Measurements from ENCODE around the gene OR2K2. TPM values are rescaled to one million over a fixed set of nuclear protein-coding genes. Genes with fewer than 3 reads are reported as not detected.
"Not testable (repeated sequence)": the region's sequence is repeated elsewhere in the genome, so short reads cannot be mapped to it uniquely, and the experiment has no call there.

Gene OR2K2
- total RNA-seq, 4 donors from 2014 or later: not detected

GRCh38 chr9:111350556-111350955 is 20.5 kb upstream of the OR2K2 start:
- DNase-seq (ENCODE audit: extremely low spot score): no peak
- TF ChIP-seq CTCF (IDR thresholded peaks at IDR 0.05): no peak
- no peak for TF ChIP-seq EP300 (IDR thresholded peaks at IDR 0.05)
- no peak for TF ChIP-seq POLR2A (IDR thresholded peaks at IDR 0.05; ENCODE audit: low read depth)
- no peak for TF ChIP-seq POLR2AphosphoS5 (IDR thresholded peaks at IDR 0.05)
- no peaks in the 10 kb centered on the region for H3K36me3 ChIP-seq
- no peaks in the 10 kb centered on the region for H3K4me1 ChIP-seq
- no peaks in the 10 kb centered on the region for H3K9me3 ChIP-seq
- intact Hi-C loops (cut with DNase I): no loop called here
- no peak overlapping the region for H3K27ac ChIP-seq (replicated peaks in 1 of 4)
- H3K27me3 ChIP-seq: peaks cover 0 to 4% (median 0%) of the 10 kb centered on the region in 4 donors
- H3K4me3 ChIP-seq: no peak overlapping the region

GRCh38 chr9:111349766-111350165 is 19.7 kb upstream of the OR2K2 start:
- TF ChIP-seq POLR2A (IDR thresholded peaks at IDR 0.05; ENCODE audit: low read depth) (no peak), POLR2AphosphoS5 (IDR thresholded peaks at IDR 0.05) (no peak), CTCF (IDR thresholded peaks at IDR 0.05) (no peak), EP300 (IDR thresholded peaks at IDR 0.05) (no peak)
- 85% methylated on average over 5 of the region's 5 CpGs for WGBS
- no peak for DNase-seq (ENCODE audit: extremely low spot score)
- H3K4me3 ChIP-seq: no peak overlapping the region
- intact Hi-C loops (cut with DNase I): no loop called here
- H3K4me1 ChIP-seq: no peaks in the 10 kb centered on the region
- H3K27ac ChIP-seq (replicated peaks in 1 of 4): no peak overlapping the region
- no peaks in the 10 kb centered on the region for H3K9me3 ChIP-seq
- no peaks in the 10 kb centered on the region for H3K36me3 ChIP-seq
- peaks cover 0 to 4% (median 0%) of the 10 kb centered on the region in 4 donors for H3K27me3 ChIP-seq

GRCh38 chr9:111348821-111349271 is 18.8 kb upstream of the OR2K2 start:
- intact Hi-C loops (cut with DNase I): no loop called here
- TF ChIP-seq POLR2A (IDR thresholded peaks at IDR 0.05; ENCODE audit: low read depth) (no peak), CTCF (IDR thresholded peaks at IDR 0.05) (no peak), EP300 (IDR thresholded peaks at IDR 0.05) (no peak), POLR2AphosphoS5 (IDR thresholded peaks at IDR 0.05) (no peak)
- WGBS: 56% methylated on average over 4 of the region's 4 CpGs

GRCh38 chr9:111334318-111334863 is 4.4 kb upstream of the OR2K2 start:
- H3K27me3 ChIP-seq; DNase-seq (ENCODE audit: extremely low spot score); H3K9me3 ChIP-seq; H3K36me3 ChIP-seq; intact Hi-C loops (cut with DNase I); H3K27ac ChIP-seq (replicated peaks in 1 of 4); H3K4me1 ChIP-seq; H3K4me3 ChIP-seq: not testable (repeated sequence)
- 0% methylated on average over 1 of the region's 5 CpGs for WGBS

More at GRCh38 chr9:111348821-111349271, 18.8 kb upstream of the OR2K2 start:
- no peak for DNase-seq (ENCODE audit: extremely low spot score)
- Histone ChIP-seq H3K27ac (replicated peaks in 1 of 4) (no peak overlapping the region), H3K27me3 (peaks cover 0 to 4% (median 0%) of the 10 kb centered on the region in 4 donors), H3K4me1 (no peaks in the 10 kb centered on the region), H3K36me3 (no peaks in the 10 kb centered on the region), H3K9me3 (no peaks in the 10 kb centered on the region), H3K4me3 (no peak overlapping the region)

GRCh38 chr9:111320631-111321030 is 9.4 kb downstream of the OR2K2 start:
- Histone ChIP-seq H3K4me3 (no peak overlapping the region), H3K9me3 (no peaks in the 10 kb centered on the region), H3K27ac (replicated peaks in 1 of 4) (no peak overlapping the region), H3K4me1 (no peaks in the 10 kb centered on the region), H3K36me3 (no peaks in the 10 kb centered on the region), H3K27me3 (no peaks in the 10 kb centered on the region)
- 58% methylated on average over 3 of the region's 3 CpGs for WGBS
- no peak for DNase-seq (ENCODE audit: extremely low spot score)
- intact Hi-C loops (cut with DNase I): no loop called here
- TF ChIP-seq CTCF (IDR thresholded peaks at IDR 0.05) (no peak), EP300 (IDR thresholded peaks at IDR 0.05) (no peak), POLR2A (IDR thresholded peaks at IDR 0.05; ENCODE audit: low read depth) (no peak), POLR2AphosphoS5 (IDR thresholded peaks at IDR 0.05) (no peak)
